Raji (cell line): ENCODE measurements around the gene SLC39A13.
A peak's percentile ranks its signal among the peaks of the same experiment; 100 is the strongest.

Experiments
- POLR2A ChIP-seq: IDR thresholded peaks from 2 replicates; pipeline ENCODE4 v1.6.1; 2011; ENCODE audit warnings: low read depth, low read length, control low read depth; ENCODE audit not compliant: insufficient read depth

SLC39A13 gene

GRCh38 chr11:47407746-47408590 lies at the start of gene SLC39A13:
TSS of gene SLC39A13 (plus strand) at chr11:47408590. CDS start at chr11:47410095, 1,505 bp downstream.
- peak; percentile 75 for TF ChIP-seq POLR2A

- TF ChIP-seq POLR2A: no peak
These were observed 49.7 kb upstream of the SLC39A13 start for GRCh38 chr11:47358731-47359051.

- TF ChIP-seq POLR2A: no peak
These were observed 49.2 kb upstream of the SLC39A13 start for GRCh38 chr11:47359162-47359561.

GRCh38 chr11:47359586-47359985 lies 48.8 kb upstream of the SLC39A13 start:
- no peak for TF ChIP-seq POLR2A

- TF ChIP-seq POLR2A: no peak
These were observed 48.0 kb upstream of the SLC39A13 start for GRCh38 chr11:47360341-47360740.

GRCh38 chr11:47361419-47361818 lies 47.0 kb upstream of the SLC39A13 start:
- no peak for TF ChIP-seq POLR2A

- no peak for TF ChIP-seq POLR2A
These were observed 42.3 kb upstream of the SLC39A13 start for GRCh38 chr11:47366020-47366490.

- TF ChIP-seq POLR2A: no peak
These were observed 38.7 kb upstream of the SLC39A13 start for GRCh38 chr11:47369676-47370075.

- TF ChIP-seq POLR2A: no peak
These were observed 36.0 kb upstream of the SLC39A13 start for GRCh38 chr11:47372422-47372821.

- TF ChIP-seq POLR2A: no peak
These were observed 34.3 kb upstream of the SLC39A13 start for GRCh38 chr11:47373876-47374719.

- no peak for TF ChIP-seq POLR2A
These were observed 33.7 kb upstream of the SLC39A13 start for GRCh38 chr11:47374720-47375019.

- TF ChIP-seq POLR2A: no peak
These were observed 33.4 kb upstream of the SLC39A13 start for GRCh38 chr11:47375020-47375419.

GRCh38 chr11:47375546-47376085 lies 32.8 kb upstream of the SLC39A13 start:
- TF ChIP-seq POLR2A: no peak

GRCh38 chr11:47376107-47376524 lies 32.3 kb upstream of the SLC39A13 start:
- TF ChIP-seq POLR2A: no peak

GRCh38 chr11:47376525-47377371 lies 31.6 kb upstream of the SLC39A13 start:
- no peak for TF ChIP-seq POLR2A
